Activated T-cell treated with anti-CD3 and anti-CD28 coated beads for 24 hours (primary cell): ENCODE results near the gene RHOBTB1.

Experiments used
- DNase-seq: peaks from one replicate; pipeline ENCODE4 v3.0.0-alpha.2; 2020; ENCODE audit warnings: low read depth

Gene RHOBTB1

DNA sequence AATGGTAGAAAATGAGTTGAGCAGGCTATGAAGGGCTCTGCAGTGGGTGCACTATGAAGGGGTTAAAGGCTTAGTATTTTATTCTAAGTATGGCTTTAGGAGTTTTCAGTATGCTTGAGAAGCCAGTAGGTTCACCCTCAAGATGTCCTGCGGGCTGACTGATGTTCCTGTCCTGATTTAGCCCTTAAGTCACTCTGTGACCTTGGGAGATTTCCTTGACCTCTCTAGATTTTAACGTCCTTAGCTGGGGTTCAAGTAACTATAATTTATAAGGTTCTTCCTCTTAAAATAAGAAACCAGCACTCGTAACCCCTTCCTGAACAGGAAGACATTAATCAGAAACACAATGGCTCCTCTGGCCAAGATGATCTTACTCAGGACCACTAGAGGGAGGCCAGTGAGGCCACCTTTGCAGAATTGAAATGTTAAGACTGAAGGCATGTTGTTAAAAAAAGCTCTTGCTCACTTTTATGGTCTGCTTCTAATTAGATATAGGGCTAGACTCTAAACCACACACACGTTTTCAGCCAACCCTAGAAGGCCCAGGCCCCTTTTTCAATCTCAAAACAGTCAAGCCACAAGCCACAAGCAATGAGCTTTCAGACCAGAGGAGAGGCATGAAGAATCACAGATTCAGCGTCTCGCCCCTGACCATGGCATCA is 123.8 kb downstream of the RHOBTB1 start:
- no peak for DNase-seq
